Loucy (cell line): ENCODE measurements around the gene PFDN1.

Experiments
- CTCF ChIP-seq: fragments of 200-600 bp; sonication (generic); conservative IDR thresholded peaks from 2 replicates; pipeline ENCODE4 v1.5.1; 2014; ENCODE audit warnings: mild to moderate bottlenecking, antibody characterized with exemption, low read length
- EZH2phosphoT487 ChIP-seq: fragments of 200-600 bp; IDR thresholded peaks from 2 replicates; pipeline ENCODE4 v1.6.1; 2018; ENCODE audit warnings: antibody characterized with exemption, mild to moderate bottlenecking, moderate library complexity, borderline replicate concordance

- TF ChIP-seq EZH2phosphoT487 (no peak), CTCF (no peak)
Measured at GRCh38 chr5:140240987-140241706, 61.8 kb downstream of the PFDN1 start.
